ENCODE measurements around the gene CBX8.

Gene CBX8

DNA sequence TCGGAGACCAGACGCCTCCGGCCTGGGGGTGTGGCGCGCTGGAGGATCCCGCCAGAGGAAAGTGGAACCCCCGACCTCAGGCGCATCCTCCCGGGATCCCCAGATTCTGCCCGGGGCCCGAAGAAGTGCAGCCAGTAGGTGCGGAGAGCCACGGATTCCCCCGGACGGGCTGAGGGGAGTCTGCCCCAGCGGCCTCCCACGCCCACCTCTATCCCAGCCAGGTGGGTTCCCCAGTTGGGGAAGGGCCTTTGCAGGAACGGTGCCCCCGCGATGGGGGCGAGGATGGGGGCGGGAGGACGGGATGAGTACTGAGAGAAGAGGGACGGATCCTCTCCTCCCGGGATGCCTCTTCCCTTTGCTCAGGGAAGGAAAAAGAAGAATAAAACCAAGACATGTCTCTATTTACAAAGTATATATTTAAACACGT, 5.1 kb downstream of the CBX8 start:
- DNase-seq, result no peak

DNA sequence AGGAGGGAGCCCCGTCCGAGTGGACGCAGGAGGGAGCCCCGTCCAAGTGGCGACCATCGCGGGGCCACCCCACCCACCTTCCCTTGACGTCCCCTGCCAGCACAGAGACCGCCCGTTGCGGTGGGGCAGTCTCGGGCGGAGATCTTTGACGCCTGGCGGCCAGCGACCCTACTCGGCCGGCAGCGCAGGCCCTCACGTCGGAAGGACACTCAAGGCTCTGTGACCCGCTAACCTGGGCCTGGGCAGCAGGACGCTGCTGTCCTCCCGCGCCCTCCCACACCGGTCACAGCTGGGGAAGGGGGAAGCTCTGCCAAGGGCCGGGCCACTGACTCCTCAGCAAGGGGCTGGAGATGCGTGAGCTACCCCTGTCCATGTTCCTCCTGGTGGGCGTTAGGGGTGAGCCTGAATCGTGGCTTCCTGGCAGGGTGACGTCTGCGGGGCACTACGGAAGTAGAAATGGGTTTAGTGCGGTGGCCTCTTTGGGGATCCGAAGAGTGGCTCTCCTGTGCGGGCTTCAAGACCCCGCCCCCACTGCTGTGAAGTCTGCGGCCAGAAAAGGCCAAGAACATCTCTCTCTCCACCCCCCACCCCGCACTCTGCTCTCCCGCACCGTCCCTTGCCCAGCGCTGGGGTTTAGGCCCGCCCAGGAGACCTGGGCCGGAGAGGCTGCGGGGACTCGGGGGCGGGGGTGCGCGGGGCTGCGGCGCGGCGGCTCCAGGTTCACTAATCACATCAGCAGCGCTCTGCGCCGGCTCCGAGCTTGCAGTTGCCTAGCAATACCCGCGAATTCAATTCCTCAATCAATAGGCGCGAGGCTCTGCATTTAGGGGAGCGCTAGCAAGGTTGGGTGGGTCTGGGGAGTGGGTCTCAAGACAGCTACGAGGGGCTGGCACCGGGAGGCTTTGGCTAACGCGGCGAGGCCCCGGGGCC, 5.8 kb downstream of the CBX8 start:
- no peak for DNase-seq

DNA sequence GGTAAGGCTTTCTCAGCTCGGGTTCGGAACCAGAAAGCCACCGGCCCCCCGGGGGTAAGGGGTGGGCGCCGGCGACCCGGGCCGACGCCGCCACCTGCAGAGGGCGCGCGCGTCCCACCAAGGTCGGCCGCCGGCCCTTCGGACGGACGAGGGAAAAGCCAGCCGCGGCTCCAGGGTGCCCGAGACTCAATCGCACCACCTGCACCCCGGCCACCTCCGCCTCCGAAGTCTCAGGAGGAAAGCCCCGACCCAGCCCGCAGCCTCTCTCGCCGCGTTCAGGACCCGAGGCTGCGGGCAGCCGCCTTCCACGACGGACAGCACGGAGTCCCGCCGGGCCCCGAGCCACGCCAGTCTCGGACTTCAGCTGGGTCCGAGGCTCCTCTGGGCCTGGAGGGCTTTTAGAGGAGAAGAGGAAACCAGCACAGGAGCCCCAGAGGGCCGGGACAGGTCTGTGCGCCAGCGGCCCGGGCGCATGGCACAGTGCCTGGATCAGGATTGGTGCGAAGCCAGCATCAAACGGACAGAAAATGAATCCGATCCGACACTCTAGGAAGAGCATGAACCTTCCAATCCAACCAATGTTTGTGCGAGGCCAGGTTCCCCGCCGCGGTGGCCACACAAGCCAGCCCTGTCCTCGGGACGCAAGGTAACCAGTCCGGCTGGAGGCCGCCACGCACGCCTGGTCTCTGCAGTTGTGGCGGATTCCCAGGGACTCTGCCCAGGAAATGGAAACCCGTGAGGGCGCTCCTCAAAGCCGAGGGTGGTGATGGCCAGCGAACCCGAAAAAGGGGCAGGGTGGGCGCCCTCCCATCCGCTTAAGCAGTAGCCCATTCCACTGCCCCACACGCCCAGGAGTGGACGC, 6.7 kb downstream of the CBX8 start:
- no peak for DNase-seq

- no peak for DNase-seq
Observed at GRCh38 chr17:79788989-79789942, 7.6 kb downstream of the CBX8 start.

- DNase-seq, result no peak
Observed at GRCh38 chr17:79788455-79788854, 8.4 kb downstream of the CBX8 start.

- no peak for DNase-seq
Observed at GRCh38 chr17:79786930-79787643, 9.8 kb downstream of the CBX8 start.

DNA sequence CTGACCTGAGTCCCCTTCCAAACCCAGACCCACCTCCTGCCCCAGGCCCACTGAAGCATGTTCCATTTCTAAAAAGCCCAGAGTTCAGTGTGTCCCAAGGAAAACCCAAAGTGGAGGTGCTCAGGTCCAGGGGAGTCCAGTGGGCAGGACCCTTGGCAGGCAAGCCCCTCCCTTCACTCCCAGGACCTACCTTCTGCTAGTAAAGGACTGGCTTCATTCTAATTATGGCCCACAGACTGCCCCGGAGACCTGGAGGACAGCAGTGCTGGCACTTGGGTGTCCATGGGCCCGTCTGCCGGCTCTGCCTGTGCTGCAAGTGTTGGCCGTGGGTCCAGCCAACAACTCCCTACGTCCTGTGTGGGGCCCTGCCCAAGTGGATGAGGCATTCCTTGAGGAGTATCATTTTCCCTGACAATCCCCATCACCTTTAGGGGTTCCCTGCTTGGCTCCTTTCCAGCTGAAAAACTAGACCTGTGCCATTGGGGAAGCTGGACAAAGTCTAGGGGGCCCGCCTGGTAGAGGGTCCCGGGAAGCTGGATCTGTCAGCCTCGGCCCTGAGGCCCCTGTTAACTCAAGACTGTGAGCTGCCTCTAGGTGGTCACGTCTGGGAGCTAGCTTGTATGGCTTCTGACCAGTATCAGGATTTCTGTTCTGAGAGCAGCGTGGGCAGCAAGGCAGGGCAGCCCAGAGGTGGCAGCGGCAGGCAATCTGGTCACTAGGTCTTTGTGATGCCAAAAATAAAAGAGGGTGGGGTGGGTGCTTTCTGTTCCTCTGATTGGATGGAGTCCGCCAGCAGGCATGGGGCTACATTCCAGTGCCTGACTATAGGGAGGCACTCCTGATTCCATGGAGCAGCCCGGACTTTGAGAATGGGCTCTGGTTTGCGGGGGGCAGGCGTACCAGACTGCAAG, 10.7 kb downstream of the CBX8 start:
- no peak for DNase-seq

- no peak for DNase-seq
Observed at GRCh38 chr17:79785017-79785899, 11.6 kb downstream of the CBX8 start.

DNA sequence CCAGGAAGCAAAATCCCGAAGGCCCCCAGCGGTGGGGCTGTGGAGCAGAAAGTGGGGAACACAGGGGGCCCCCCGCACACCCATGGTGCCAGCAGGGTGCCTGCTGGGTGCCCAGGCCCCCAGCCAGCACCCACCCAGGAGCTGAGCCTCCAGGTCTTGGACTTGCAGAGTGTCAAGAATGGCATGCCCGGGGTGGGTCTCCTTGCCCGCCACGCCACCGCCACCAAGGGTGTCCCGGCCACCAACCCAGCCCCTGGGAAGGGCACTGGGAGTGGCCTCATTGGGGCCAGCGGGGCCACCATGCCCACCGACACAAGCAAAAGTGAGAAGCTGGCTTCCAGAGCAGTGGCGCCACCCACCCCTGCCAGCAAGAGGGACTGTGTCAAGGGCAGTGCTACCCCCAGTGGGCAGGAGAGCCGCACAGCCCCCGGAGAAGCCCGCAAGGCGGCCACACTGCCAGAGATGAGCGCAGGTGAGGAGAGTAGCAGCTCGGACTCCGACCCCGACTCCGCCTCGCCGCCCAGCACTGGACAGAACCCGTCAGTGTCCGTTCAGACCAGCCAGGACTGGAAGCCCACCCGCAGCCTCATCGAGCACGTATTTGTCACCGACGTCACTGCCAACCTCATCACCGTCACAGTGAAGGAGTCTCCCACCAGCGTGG, 12.4 kb downstream of the CBX8 start:
- DNase-seq, result no peak

DNA sequence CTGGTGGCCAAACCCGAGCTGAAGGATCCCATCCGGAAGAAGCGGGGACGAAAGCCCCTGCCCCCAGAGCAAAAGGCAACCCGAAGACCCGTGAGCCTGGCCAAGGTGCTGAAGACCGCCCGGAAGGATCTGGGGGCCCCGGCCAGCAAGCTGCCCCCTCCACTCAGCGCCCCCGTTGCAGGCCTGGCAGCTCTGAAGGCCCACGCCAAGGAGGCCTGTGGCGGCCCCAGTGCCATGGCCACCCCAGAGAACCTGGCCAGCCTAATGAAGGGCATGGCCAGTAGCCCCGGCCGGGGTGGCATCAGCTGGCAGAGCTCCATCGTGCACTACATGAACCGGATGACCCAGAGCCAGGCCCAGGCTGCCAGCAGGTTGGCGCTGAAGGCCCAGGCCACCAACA, 13.0 kb downstream of the CBX8 start:
- DNase-seq, result no peak

DNA sequence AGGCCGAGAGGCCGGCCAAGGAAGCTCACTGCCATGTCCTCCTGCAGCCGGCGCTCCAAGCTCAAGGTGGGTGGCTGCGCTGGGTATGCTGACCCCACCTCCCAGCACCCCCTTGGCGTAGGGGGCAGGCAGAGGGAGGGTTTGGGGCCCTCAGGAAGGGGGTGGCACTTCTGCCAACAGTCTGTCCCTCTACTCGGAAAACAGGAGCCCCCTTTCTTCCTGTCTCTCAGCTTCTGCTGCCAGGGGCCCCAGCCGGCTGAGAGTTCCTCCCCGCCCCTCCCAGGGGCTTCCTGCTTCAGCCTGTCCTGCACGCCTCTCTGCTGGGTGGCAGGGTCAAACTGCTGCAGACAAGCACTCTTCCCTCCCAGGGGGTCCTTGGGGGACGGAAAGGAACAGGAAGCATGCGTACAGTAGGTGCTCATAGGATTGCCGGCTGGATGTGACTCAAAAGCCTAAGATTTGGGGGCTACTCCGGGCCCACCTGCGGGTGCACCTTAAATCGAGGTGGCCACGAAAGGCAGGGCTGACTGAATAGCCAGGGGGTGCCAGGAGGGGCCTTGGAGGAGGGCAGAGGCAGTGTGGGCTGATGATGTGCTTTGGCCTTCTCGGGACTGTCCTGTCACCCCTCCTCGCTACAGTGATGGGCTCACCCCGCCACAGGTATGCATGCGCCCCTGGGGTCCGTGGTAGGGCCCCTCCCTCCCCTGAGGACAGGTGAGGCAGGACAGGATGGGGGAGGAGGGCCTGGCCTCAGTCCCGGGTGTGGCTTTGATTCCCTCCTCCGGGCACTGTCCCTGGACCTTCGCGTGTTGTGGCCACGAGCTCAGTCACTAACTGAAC, 14.9 kb downstream of the CBX8 start:
- no peak for DNase-seq

- DNase-seq, result no peak
Observed at GRCh38 chr17:79781012-79781650, 15.7 kb downstream of the CBX8 start.

- no peak for DNase-seq
Observed at GRCh38 chr17:79779661-79780365, 17.1 kb downstream of the CBX8 start.

DNA sequence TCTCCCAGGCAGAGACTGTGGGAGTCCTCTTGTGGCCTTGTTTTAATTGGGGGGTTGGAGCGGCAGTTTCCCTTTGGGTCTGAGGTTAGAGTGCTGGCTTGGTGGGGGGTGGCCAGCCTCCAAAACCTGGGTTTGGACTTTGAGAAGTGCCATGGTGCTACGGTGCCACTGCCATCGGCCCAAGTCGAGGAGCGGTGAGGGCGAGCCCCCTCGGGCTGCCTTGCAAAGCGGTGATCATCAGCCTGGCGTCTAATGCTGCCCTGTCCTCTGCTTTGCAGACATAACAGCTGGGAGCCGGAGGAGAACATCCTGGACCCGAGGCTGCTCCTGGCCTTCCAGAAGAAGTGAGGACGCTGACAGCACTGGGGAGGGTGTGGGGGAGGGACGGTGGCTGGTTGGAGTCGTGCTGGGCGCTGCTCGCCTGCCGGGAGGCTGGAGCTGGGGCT, 17.8 kb downstream of the CBX8 start:
- no peak for DNase-seq

DNA sequence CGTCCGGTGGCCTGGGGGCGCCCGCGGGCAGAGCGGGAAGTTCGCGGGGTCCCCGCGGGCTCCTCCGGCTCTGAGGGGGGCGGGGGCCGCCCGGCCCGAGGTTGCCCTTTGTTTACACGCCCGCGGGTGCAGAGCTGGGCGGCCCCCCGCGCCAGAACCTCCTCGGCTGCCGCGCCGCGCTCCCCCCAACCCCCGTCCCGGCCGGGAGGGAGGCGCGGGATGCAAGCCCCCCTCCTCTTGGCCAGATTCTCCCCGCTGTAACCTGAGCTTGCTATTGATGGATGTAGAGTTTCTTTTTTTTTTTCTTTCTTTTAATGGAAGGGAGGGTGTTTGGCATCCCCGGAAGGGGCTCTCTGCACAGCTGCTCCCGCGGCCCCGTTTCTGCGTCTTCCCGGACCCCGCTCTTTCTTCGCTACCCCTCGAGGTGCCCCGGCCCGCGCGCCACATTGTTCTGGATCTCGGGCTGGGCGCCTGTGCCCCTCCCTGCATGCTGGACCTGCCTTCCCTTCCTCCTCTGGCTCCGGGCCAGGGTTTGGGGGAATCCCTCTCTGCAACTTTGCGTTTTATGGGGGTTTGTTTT, 18.3 kb downstream of the CBX8 start:
- no peak for DNase-seq

GRCh38 chr17:79777894-79778503, 18.9 kb downstream of the CBX8 start, which contains the start of gene CBX2:
Gene CBX2 (plus strand): TSS chr17:79778148. CDS start chr17:79778236, 88 bp downstream.
- DNase-seq, result no peak
